Chondrocyte (in vitro differentiated cells): ENCODE data around the gene TBX20. TPM values are rescaled to one million over a fixed set of nuclear protein-coding genes. Genes with fewer than 3 reads are reported as not detected.

Source experiments
- DNase-seq: peaks from one replicate; pipeline ENCODE4 v3.0.0; 2021; ENCODE audit warnings: mixed read lengths, low spot score
- H3K27ac Mint-ChIP-seq: one replicate; pipeline ENCODE4 v1.8.0; 2021; ENCODE audit warnings: mild to moderate bottlenecking, moderate library complexity, mixed read lengths; ENCODE audit not compliant: unreplicated experiment
- H3K27me3 Mint-ChIP-seq: 2 replicates; pipeline ENCODE4 v1.8.0; 2021; ENCODE audit warnings: low read depth, mixed read lengths
- H3K36me3 Mint-ChIP-seq: 2 replicates; pipeline ENCODE4 v1.8.0; 2021; ENCODE audit warnings: low read depth, mixed read lengths
- H3K4me1 Mint-ChIP-seq: 2 replicates; pipeline ENCODE4 v1.8.0; 2021; ENCODE audit warnings: low read depth, mild to moderate bottlenecking, mixed read lengths
- H3K4me3 Mint-ChIP-seq: one replicate; pipeline ENCODE4 v1.8.0; 2021; ENCODE audit warnings: mild to moderate bottlenecking, moderate library complexity, mixed read lengths; ENCODE audit not compliant: unreplicated experiment
- H3K9me3 Mint-ChIP-seq: 2 replicates; pipeline ENCODE4 v1.8.0; 2021; ENCODE audit warnings: low read depth, mixed read lengths
- total RNA-seq: library from RNA; stranded (reverse); gene quantifications from 3 replicates; pipeline ENCODE4 v1.2.1, GENCODE V29; 2021
- TF ChIP-seq, protein P1 (sequence below): fragments of 200-600 bp; sonication (generic); IDR thresholded peaks from 2 replicates; pipeline ENCODE4 v1.5.0; 2021; ENCODE audit warnings: antibody characterized with exemption, mild to moderate bottlenecking, moderate library complexity

Gene TBX20
- total RNA-seq, 1 donor from 2014 or later, result not detected

DNA sequence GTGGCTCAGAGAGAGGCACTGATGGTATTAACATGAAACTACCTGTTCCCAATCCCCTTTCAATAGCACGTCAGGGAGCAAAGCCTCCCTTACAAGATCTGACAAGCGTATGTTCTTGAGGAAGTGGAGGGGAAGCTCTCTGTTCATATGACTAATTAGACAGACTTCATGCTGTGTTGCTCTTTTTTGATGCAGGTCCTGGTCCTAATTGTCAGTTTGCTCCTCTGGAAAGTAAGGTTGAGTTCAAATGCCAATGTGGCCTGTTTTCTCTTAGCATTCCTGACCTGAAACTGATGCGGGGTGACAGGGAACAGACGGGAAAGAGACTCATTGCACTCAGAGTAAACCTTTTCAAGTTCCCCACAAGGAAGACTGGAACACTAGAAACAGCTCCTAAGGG is 27.0 kb upstream of the TBX20 start:
- Mint-ChIP-seq H3K27me3 (peaks cover 37% of the 10 kb centered on the region), H3K9me3 (no peaks in the 10 kb centered on the region), H3K4me1 (no peaks in the 10 kb centered on the region), H3K27ac (no peak overlapping the region), H3K4me3 (no peak overlapping the region), H3K36me3 (no peaks in the 10 kb centered on the region)
- DNase-seq, result no peak
- TF ChIP-seq, protein P1, sequence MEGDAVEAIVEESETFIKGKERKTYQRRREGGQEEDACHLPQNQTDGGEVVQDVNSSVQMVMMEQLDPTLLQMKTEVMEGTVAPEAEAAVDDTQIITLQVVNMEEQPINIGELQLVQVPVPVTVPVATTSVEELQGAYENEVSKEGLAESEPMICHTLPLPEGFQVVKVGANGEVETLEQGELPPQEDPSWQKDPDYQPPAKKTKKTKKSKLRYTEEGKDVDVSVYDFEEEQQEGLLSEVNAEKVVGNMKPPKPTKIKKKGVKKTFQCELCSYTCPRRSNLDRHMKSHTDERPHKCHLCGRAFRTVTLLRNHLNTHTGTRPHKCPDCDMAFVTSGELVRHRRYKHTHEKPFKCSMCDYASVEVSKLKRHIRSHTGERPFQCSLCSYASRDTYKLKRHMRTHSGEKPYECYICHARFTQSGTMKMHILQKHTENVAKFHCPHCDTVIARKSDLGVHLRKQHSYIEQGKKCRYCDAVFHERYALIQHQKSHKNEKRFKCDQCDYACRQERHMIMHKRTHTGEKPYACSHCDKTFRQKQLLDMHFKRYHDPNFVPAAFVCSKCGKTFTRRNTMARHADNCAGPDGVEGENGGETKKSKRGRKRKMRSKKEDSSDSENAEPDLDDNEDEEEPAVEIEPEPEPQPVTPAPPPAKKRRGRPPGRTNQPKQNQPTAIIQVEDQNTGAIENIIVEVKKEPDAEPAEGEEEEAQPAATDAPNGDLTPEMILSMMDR, result no peak

DNA sequence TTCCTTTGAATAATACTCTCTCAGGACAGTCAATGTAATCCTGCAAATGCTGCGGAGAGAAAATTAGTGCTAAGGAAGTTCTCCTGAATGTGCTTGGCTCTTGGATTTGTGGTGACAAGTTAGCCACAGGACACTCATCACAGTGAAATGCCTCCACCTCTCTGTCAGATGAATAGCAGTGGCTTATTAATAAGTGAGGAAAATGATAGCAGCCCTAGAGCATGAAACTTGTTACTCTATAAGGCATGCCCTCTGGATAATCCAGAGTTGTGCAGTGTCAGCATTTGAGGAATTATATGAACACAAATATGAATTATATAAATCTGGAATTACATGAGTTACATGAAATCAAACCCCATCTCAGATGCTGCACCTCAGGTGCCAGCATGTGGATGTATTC is 23.5 kb upstream of the TBX20 start:
- no peak for DNase-seq
- Mint-ChIP-seq H3K36me3 (no peaks in the 10 kb centered on the region), H3K9me3 (no peaks in the 10 kb centered on the region), H3K4me3 (no peak overlapping the region), H3K27ac (no peak overlapping the region), H3K27me3 (peaks cover 44% of the 10 kb centered on the region), H3K4me1 (no peaks in the 10 kb centered on the region)
- TF ChIP-seq, protein P1, result no peak

DNA sequence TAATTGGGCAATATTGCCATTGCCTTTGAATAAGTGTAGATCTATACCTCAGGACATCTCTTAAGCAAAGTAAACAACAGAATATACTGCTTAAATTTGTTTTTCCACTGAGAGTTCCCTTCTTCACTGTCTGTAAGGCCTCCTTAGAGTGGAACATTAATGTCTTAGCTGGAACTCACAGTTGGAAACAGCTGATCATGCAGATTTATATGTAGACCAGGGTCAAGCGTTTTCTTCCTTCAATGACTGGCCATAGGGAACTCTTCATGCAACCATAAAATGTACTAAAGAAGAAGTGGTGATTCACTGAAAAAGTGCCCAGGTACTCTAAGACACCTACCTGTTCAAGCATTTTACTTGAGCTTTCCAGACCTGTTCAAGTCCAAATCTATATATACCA is 18.3 kb upstream of the TBX20 start:
- no peaks in the 10 kb centered on the region for H3K36me3 Mint-ChIP-seq
- DNase-seq, result no peak
- H3K27me3 Mint-ChIP-seq, result peaks cover 47% of the 10 kb centered on the region

DNA sequence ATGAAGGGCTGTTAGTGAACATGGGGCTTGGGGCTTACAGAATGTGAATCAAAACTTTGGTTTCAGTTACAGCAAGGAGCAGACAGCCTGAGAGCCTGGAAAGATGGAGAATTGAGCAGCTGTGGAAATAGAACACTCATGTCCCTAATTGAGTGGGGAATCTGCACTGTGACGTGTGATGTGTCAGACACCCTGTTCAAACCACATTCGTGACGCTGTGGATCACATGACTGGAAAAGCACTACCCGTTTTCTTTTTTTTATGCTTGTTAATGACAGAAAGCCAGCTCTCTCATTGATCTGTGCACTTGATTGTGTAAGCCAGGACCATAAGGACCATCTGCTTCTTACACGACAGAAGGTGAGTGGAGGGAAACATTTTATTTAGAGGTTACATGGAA is 15.1 kb upstream of the TBX20 start:
- TF ChIP-seq, protein P1, result no peak
- H3K9me3 Mint-ChIP-seq, result no peaks in the 10 kb centered on the region
- H3K27me3 Mint-ChIP-seq, result peaks cover 58% of the 10 kb centered on the region
- H3K4me1 Mint-ChIP-seq, result no peaks in the 10 kb centered on the region
- H3K36me3 Mint-ChIP-seq, result no peaks in the 10 kb centered on the region
- no peak for DNase-seq
- H3K27ac Mint-ChIP-seq, result no peak overlapping the region
- H3K4me3 Mint-ChIP-seq, result no peak overlapping the region

More for the DNA sequence above, 18.3 kb upstream of the TBX20 start:
- Mint-ChIP-seq H3K9me3 (no peaks in the 10 kb centered on the region), H3K27ac (no peak overlapping the region), H3K4me1 (no peaks in the 10 kb centered on the region), H3K4me3 (no peak overlapping the region)
- TF ChIP-seq, protein P1, result no peak

DNA sequence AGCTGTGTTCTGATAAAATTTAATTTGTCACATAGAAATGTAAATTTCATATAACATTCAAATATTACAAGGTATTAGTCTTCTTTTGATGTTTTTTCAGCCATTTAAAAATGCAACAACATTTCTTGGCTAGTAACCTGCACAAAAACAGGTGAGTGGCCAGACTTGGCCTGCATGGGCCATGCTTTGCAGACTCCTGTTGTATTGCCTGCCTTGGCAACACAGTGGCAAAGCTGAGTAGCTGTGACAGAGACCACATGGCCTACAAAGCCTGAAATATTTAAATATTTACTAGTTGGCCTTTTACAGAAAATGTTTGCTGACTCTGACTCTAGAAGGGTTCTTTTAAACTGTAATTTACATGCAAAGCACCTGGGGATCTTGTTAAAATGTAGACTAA is 13.5 kb upstream of the TBX20 start:
- Mint-ChIP-seq H3K4me1 (no peaks in the 10 kb centered on the region), H3K9me3 (no peaks in the 10 kb centered on the region), H3K27me3 (peaks cover 62% of the 10 kb centered on the region), H3K36me3 (peaks cover 2% of the 10 kb centered on the region), H3K4me3 (no peak overlapping the region), H3K27ac (no peak overlapping the region)
- TF ChIP-seq, protein P1, result no peak
- DNase-seq, result no peak
